HCT116 (cell line): Measurements from ENCODE around the gene S100A13. TPM values are rescaled to one million over a fixed set of nuclear protein-coding genes. Genes with fewer than 3 reads are reported as not detected.
A peak's percentile ranks its signal among the peaks of the same experiment; 100 is the strongest.
"Not testable (repeated sequence)": the region's sequence is repeated elsewhere in the genome, so short reads cannot be mapped to it uniquely, and the experiment has no call there.

ENCODE experiments used
- ATAC-seq: fragments of 200-7000 bp; cut with Tn5 transposase; 2 replicates; pipeline ENCODE4 v1.9.1; 2020; ENCODE audit warnings: mild to moderate bottlenecking, moderate library complexity
- BruUV-seq: library from RNA; stranded (reverse); fragments of 400-500 nt; replicated peaks from 2 replicates; lab custom pipeline; 2021; lab: Mats Ljungman, UMichigan
- CTCF ChIA-PET: fragments of 300-600 bp; sonication (Branson Sonifier 250); formaldehyde crosslinking; loops from one replicate; lab custom pipeline; 2021; ENCODE audit warnings: antibody characterized with exemption; lab: Charles Lee
- POLR2A ChIA-PET: fragments of 300-600, 350-600 bp; sonication (Branson Sonifier 250); formaldehyde crosslinking; loops from one replicate; lab custom pipeline; 2021; ENCODE audit warnings: antibody characterized with exemption; lab: Charles Lee
- RAD21 ChIA-PET, 2 experiments: fragments of 300-600 bp; sonication (Branson Sonifier 250); formaldehyde crosslinking; loops; one replicate each; lab custom pipeline; 2023; ENCODE audit warnings: low total read pairs in 2 of 2; ENCODE audit not compliant: uncharacterized antibody in 2 of 2, unreplicated experiment in 2 of 2, low non-redundant PET in 1 of 2; lab: Charles Lee
- DNase-seq: peaks from one replicate; pipeline ENCODE4 v3.0.0-alpha.2; 2010; ENCODE audit warnings: low read depth, low spot score
- H2AFZ ChIP-seq: fragments of 200-600 bp; shearing (Covaris generic), sonication (generic); 2 replicates; pipeline ENCODE4 v1.6.1; 2017; ENCODE audit warnings: low read depth, mixed run types, mixed read lengths, antibody characterized with exemption, low read length; ENCODE audit not compliant: poor library complexity, severe bottlenecking
- H3K27ac ChIP-seq: 2 replicates; pipeline ENCODE4 v1.5.1; 2012; ENCODE audit warnings: low read depth, low read length
- H3K27me3 ChIP-seq: fragments of 200-600 bp; sonication (generic); 2 replicates; pipeline ENCODE4 v1.6.1; 2016; ENCODE audit warnings: mixed run types, low read length, mixed read lengths; ENCODE audit not compliant: insufficient read depth
- H3K36me3 ChIP-seq, 2 experiments: fragments of 200-500 bp in 1 of 2; fragments of 200-600 bp in 1 of 2; sonication (Bioruptor generic) in 1 of 2; sonication (generic) in 1 of 2; 2 replicates each; pipeline versions ENCODE4 v1.5.1 to v1.6.1; 2014 to 2016; ENCODE audit warnings: low read length in 2 of 2, inconsistent platforms in 1 of 2, mixed read lengths in 1 of 2, mixed run types in 1 of 2; ENCODE audit not compliant: insufficient read depth in 2 of 2, control insufficient read depth in 1 of 2
- H3K4me1 ChIP-seq, 2 experiments: fragments of 200-600 bp in 1 of 2; sonication (generic) in 1 of 2; 2 replicates each; pipeline versions ENCODE4 v1.5.1 to v1.6.1; 2012 to 2017; ENCODE audit warnings: low read length in 2 of 2, inconsistent platforms in 1 of 2, mild to moderate bottlenecking in 1 of 2, mixed read lengths in 1 of 2, mixed run types in 1 of 2, moderate library complexity in 1 of 2; ENCODE audit not compliant: insufficient read depth in 2 of 2, control insufficient read depth in 1 of 2
- H3K4me2 ChIP-seq: fragments of 200-600 bp; sonication (generic); 2 replicates; pipeline ENCODE4 v1.6.1; 2017; ENCODE audit warnings: mixed run types, low read length, mixed read lengths
- H3K4me3 ChIP-seq, 2 experiments: fragments of 200-600 bp in 1 of 2; sonication (generic) in 1 of 2; replicated peaks in 1 of 2; 2 replicates each; pipeline ENCODE4 v1.5.1; 2011 to 2016; ENCODE audit warnings: low read length in 2 of 2, control low read depth in 1 of 2, low read depth in 1 of 2, mild to moderate bottlenecking in 1 of 2, mixed read lengths in 1 of 2, mixed run types in 1 of 2
- H3K79me2 ChIP-seq: fragments of 200-600 bp; sonication (generic); 2 replicates; pipeline ENCODE4 v1.6.1; 2017; ENCODE audit warnings: mild to moderate bottlenecking, mixed run types, low read length, moderate library complexity, mixed read lengths; ENCODE audit not compliant: insufficient read depth
- H3K9ac ChIP-seq: fragments of 200-600 bp; sonication (generic); 2 replicates; pipeline ENCODE4 v1.6.1; 2016; ENCODE audit warnings: low read length, mixed read lengths
- H3K9me2 ChIP-seq: fragments of 200-600 bp; sonication (generic), shearing (Covaris generic); 2 replicates; pipeline ENCODE4 v1.6.1; 2017; ENCODE audit warnings: mixed run types, mild to moderate bottlenecking, moderate library complexity; ENCODE audit not compliant: insufficient read depth
- H3K9me3 ChIP-seq, 2 experiments: fragments of 200-500 bp in 1 of 2; fragments of 200-600 bp in 1 of 2; sonication (Bioruptor generic) in 1 of 2; sonication (generic) in 1 of 2; 2 replicates each; pipeline ENCODE4 v1.6.1; 2014 to 2017; ENCODE audit warnings: low read length in 2 of 2, mixed read lengths in 2 of 2, inconsistent platforms in 1 of 2, low read depth in 1 of 2, mild to moderate bottlenecking in 1 of 2, mixed run types in 1 of 2, moderate library complexity in 1 of 2; ENCODE audit not compliant: control insufficient read depth in 1 of 2, insufficient read depth in 1 of 2
- H4K20me1 ChIP-seq: fragments of 200-600 bp; sonication (generic), shearing (Covaris generic); 2 replicates; pipeline ENCODE4 v1.6.1; 2017; ENCODE audit warnings: mixed run types, mild to moderate bottlenecking, moderate library complexity; ENCODE audit not compliant: insufficient read depth
- ELF1 ChIP-seq: IDR thresholded peaks from 2 replicates; pipeline ENCODE4 v1.6.1; 2012; ENCODE audit warnings: low read depth, borderline replicate concordance
- SP1 ChIP-seq: IDR thresholded peaks from 2 replicates; pipeline ENCODE4 v1.6.1; 2012; ENCODE audit warnings: low read depth
- intact Hi-C: fragments of 100-400 bp; cut with micrococcal nuclease; formaldehyde crosslinking; loops from 2 replicates; pipeline ENCODE4 v1.10.0; 2022
- total RNA-seq: library from RNA; stranded (reverse); gene quantifications from one replicate; pipeline ENCODE4 v1.2.1, GENCODE V29; 2021; ENCODE audit not compliant: unreplicated experiment
- TF ChIP-seq, protein P1 (sequence below): IDR thresholded peaks from 2 replicates; pipeline ENCODE4 v1.6.1; 2012

The S100A13 gene
- total RNA-seq, 1 experiment from 2014 or later = 143 TPM

DNA sequence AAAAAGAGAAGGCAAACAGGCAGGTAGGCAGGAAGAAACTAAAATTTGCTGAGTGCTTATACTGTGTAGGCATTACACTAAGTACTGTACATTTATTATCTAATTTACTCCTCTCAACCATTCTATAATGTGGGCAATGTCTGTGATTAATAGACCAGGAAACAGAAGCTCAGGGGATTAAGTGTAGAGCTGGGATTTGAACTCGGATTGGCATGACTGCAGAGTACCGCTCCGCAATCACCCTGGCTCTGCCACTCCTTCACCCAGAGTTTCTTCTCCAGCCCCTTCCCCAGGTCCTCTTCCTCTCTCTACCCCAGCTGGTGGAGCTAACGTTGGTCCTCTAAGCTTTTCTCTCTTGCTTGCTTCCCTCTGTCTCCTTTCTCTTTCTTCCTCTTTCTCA lies 50.2 kb downstream of the S100A13 start:
- no peaks in the 10 kb centered on the region for H3K27me3 ChIP-seq
- H3K4me2 ChIP-seq = peak overlapping the region; percentile 62; the same call in 1 of the 2 replicates
- no peaks in the 10 kb centered on the region for H3K79me2 ChIP-seq
- H3K27ac ChIP-seq = no peak overlapping the region
- no peaks in the 10 kb centered on the region for H3K9me3 ChIP-seq
- ChIA-PET POLR2A (interaction anchor here (0.7 to 1.6 kb wide), 6 partner anchors 9 to 76 kb away, joined by 3 to 9 read pairs (median 6); partner anchors contain the start of genes CHTOP, S100A14 and S100A6), CTCF (interaction anchor here (1.4 to 2.8 kb wide), 2 partner anchors 37 to 51 kb away, joined by 4 to 11 read pairs; partner anchors contain the start of genes S100A1 and S100A13), RAD21 (no interaction called here)
- TF ChIP-seq ELF1 (no peak), SP1 (no peak)
- TF ChIP-seq, protein P1, sequence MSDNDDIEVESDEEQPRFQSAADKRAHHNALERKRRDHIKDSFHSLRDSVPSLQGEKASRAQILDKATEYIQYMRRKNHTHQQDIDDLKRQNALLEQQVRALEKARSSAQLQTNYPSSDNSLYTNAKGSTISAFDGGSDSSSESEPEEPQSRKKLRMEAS = no peak
- BruUV-seq = no TSS peak
- H3K9ac ChIP-seq = no peak overlapping the region
- H3K9me2 ChIP-seq = no peaks in the 10 kb centered on the region
- DNase-seq = no peak
- intact Hi-C loops = no loop called here
- no peaks in the 10 kb centered on the region for H3K36me3 ChIP-seq
- H3K4me3 ChIP-seq = no peak overlapping the region
- peaks cover 13 to 37% of the 10 kb centered on the region in 2 experiments for H3K4me1 ChIP-seq
- H4K20me1 ChIP-seq = no peaks in the 10 kb centered on the region
- ATAC-seq = no peak
- H2AFZ ChIP-seq = no peak overlapping the region

DNA sequence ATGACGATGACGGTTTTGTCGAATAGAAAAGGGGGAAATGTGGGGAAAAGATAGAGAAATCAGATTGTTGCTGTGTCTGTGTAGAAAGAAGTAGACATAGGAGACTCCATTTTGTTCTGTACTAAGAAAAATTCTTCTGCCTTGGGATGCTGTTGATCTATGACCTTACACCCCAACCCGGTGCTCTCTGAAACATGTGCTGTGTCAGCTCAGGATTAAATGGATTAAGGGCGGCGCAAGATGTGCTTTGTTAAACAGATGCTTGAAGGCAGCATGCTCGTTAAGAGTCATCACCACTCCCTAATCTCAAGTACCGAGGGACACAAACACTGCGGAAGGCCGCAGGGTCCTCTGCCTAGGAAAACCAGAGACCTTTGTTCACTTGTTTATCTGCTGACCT lies 51.8 kb downstream of the S100A13 start:
- H3K27me3 ChIP-seq, ATAC-seq, H3K27ac ChIP-seq, H3K36me3 ChIP-seq, BruUV-seq, H3K4me2 ChIP-seq, H2AFZ ChIP-seq, H3K79me2 ChIP-seq, intact Hi-C loops, H3K9ac ChIP-seq, RAD21 ChIA-PET, H4K20me1 ChIP-seq, H3K4me3 ChIP-seq, POLR2A ChIA-PET, H3K9me3 ChIP-seq, H3K9me2 ChIP-seq, DNase-seq: not testable (repeated sequence)
- CTCF ChIA-PET = interaction anchor here (2.8 kb wide), 1 partner anchor 52 kb away, joined by 11 read pairs; the partner anchor contains the start of genes S100A1 and S100A13
- H3K4me1 ChIP-seq = peaks cover 18 to 45% of the 10 kb centered on the region in 2 experiments

DNA sequence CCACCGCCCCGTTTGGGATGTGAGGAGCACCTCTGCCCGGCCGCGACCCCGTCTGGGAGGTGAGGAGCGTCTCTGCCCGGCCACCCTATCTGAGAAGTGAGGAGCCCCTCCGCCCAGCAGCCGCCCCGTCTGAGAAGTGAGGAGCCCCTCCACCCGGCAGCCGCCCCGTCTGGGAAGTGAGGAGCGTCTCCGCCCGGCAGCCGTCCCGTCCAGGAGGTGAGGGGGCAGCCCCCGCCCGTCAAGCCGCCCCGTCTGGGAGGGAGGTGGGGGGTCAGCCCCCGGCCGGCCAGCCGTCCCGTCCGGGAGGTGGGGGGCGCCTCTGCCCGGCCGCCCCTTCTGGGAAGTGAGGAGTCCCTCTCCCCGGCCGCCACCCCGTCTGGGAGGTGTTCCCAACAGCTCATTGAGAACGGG lies 52.2 kb downstream of the S100A13 start:
- H2AFZ ChIP-seq, POLR2A ChIA-PET, H3K9ac ChIP-seq, H3K27me3 ChIP-seq, H3K79me2 ChIP-seq, H4K20me1 ChIP-seq, H3K4me2 ChIP-seq, DNase-seq, H3K9me3 ChIP-seq, CTCF ChIA-PET, H3K9me2 ChIP-seq, H3K27ac ChIP-seq, H3K36me3 ChIP-seq, RAD21 ChIA-PET, BruUV-seq, intact Hi-C loops, H3K4me3 ChIP-seq, ATAC-seq: not testable (repeated sequence)
- H3K4me1 ChIP-seq = peaks cover 18 to 45% of the 10 kb centered on the region in 2 experiments
